HS-27A (cell line): ENCODE data around the gene TRIP6.
"Not testable (repeated sequence)": the region's sequence is repeated elsewhere in the genome, so short reads cannot be mapped to it uniquely, and the experiment has no call there.

ENCODE experiments used
- DNase-seq: peaks from one replicate; pipeline ENCODE4 v3.0.0-alpha.2; 2012; ENCODE audit warnings: low read depth, missing footprints

TRIP6 gene

GRCh38 chr7:100891568-100892247, 24.5 kb downstream of the TRIP6 start:
- no peak for DNase-seq

DNA sequence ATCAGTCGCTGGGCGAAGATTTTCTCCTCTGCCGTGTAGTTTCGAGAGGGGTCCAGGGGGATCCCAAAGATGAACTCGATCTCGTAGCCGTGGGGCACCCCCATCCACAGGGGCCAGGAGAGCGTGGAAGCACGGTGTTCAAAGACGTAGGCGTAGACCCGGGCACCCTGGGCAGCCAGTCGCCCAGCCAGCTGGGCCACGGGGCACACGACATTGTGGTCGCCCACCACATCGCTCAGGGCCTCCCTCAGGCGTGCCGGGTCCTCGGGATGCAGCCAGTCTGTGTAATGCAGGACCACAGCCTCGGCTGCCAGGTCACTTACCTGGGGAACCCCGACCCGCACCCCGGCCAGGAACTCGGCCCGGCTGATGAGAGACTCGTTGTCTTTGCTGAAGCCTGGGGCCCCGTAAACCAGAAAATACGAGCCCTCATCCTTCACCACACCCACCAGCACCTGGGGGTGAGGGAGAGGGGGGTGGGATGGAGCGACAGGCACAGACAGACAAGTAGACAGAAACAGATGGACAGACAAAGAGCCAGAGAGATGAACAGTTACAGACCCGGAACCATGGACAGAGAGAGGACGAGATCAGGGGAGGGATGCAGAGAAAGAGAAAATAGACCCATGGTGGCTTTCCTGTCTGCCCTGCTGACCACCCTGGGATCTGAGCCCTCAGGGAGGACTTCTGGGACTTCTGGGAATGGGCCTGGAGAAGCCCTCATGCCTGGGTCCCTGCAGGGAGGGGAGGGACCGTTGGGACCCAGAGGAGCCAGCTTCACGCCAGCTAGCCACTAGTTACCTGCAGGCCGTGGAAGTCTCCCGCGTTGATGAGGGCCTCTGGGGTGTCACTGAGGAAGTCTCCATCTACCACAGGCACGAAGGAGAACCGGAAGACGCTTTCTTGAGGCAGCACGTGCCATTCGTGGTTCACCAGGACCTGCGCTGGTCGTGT, 25.5 kb downstream of the TRIP6 start:
- DNase-seq, result no peak

GRCh38 chr7:100893318-100893895, 26.2 kb downstream of the TRIP6 start:
- no peak for DNase-seq

- DNase-seq, result no peak
Observed at GRCh38 chr7:100893910-100894721, 26.9 kb downstream of the TRIP6 start.

DNA sequence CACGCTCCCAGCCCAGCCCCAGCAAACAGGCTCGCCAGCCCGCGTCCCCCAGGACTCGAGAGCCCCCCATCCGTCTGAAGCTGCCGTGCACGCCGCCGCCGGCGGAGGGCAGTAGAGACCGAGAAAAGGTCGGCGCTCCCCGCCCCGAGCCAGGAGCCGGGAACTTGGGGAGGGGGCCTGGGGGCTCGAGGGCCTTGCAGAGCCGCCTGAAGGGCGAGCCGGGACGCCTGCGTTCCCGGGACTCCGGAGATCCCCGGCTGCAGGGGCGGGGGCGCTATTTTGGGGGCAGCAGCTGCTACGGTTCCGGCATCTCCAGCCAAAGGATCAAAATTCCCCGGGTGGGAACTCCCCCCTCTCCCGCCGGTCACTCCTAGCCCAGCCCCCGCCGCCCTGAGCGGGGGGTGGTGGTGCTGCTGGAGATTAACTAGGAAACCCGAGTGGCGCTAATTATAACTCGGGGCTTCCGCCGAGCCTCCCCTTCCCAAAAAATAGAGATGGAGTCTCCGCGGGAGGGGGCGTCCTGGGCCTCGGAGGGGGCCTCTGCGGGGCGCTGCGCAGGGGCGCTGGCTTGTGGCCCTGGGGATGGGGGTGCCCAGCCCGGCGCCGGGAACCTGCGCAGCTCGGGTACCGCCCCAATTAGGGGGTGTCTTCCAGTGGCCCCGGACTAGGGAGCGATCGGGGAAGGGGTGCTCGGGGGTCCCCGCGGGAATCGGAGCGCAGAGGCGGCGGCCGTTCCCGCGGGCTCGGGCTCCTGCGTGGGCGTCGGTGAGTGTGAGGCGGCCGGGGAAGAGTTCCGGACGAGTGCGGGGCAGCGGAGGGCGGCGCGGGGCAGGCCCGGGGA, 27.9 kb downstream of the TRIP6 start:
- no peak for DNase-seq

GRCh38 chr7:100895701-100895955, 28.4 kb downstream of the TRIP6 start, which contains the start of gene ACHE:
ACHE (minus strand) TSS chr7:100895888; CDS start chr7:100894232, 1,656 bp downstream.
- no peak for DNase-seq

- no peak for DNase-seq
Observed at GRCh38 chr7:100895956-100896731, 29.0 kb downstream of the TRIP6 start.

- DNase-seq, result no peak
Observed at GRCh38 chr7:100896732-100897608, 29.8 kb downstream of the TRIP6 start.

- DNase-seq, result no peak
Observed at GRCh38 chr7:100897772-100898454, 30.7 kb downstream of the TRIP6 start.

DNA sequence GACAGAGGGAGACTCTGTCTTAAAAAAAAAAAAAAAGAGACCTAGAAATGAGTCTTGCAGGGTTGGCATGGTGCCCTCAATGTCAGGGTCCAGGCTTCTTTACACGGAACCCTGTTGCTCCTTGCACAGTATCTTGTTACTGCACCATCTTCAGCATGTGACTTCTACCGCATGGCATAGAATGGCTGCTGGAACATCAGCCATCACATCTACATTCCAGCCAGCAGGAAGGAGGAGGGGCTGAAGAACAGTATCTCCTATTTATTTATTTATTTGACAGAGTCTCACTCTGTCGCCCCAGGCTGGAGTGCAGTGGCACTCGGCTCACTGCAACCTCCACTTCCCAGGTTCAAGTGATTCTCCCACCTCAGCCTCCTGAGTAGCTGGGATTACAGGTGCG, 32.2 kb downstream of the TRIP6 start:
- DNase-seq, result no peak

DNA sequence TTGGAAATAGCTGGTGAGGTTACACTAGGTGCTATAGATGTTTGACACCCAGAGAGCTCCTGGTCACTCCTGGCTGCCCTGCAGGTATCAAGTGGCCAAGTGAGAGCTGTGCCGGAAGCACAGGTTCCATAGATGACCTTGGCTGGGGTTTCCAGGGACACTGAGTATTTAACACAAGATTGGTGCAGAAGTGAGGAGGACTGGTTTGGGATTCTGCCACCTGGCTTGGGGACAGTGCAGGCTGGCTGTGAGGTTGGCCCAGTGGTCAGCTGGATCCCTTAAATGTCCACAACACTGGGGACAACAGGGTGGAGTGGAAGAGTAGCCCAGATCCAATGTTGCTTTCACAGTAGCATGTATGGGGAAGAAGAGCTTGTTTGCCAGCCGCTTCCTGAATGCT, 33.8 kb downstream of the TRIP6 start:
- no peak for DNase-seq

- DNase-seq, result no peak
Observed at GRCh38 chr7:100901921-100902332, 34.7 kb downstream of the TRIP6 start.

DNA sequence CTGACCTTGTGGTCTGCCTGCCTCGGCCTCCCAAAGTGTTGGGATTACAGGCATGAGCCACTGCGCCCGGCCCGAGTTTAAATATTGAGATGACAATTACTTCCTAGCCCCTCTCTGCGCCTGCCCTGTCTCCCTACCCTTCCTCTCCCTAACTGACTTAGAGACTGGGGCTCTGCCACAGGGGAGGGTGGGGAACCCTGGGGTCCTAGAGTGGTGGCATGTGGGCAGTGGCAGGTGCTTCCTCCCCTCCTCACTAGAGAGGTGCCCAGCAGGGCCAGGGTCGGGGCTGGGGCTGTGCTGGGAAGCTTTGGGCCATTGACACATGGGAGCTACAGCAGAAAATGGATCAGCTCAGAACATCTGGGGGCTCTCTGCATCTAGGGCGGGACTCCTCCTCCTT, 35.5 kb downstream of the TRIP6 start:
- no peak for DNase-seq

- no peak for DNase-seq
Observed at GRCh38 chr7:100908512-100908911, 41.3 kb downstream of the TRIP6 start.

GRCh38 chr7:100910443-100910842, 43.3 kb downstream of the TRIP6 start:
- DNase-seq, result not testable (repeated sequence)

GRCh38 chr7:100911484-100911883, 44.3 kb downstream of the TRIP6 start:
- DNase-seq, result no peak

DNA sequence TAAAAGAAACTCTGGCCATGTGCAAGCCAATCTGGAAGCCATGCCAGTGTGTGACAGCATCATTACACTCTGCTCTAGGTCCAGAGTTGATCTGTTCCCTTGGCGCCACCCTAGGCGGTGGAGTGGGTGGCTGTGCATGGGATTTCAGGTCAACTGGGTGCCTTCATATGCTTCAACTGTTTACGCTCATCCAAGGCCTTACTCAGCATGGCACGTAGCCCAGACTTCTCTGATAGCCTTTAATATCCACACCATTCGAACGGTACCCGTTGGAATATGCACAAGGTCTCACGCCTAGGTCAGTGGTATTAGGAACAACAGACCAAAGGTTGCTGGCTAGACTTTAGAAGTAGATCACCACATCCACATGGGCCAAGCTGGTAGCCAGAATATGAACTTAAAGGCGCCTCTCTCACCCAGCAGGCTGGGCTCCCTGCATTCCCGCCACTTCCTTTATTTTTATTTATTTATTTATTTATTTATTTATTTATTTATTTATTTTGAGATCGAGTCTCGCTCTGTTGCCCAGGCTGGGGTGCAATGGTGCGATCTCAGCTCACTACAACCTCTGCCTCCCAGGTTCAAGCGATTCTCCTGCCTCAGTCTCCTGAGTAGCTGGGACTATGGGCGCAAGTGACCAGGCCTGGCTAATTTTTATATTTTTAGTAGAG, 47.2 kb downstream of the TRIP6 start:
- DNase-seq, result no peak

GRCh38 chr7:100914879-100915447, 47.8 kb downstream of the TRIP6 start:
- DNase-seq, result no peak
